H9 (cell line): ENCODE results near the gene RALY. TPM values are rescaled to one million over a fixed set of nuclear protein-coding genes. Genes with fewer than 3 reads are reported as not detected.

Experiments used
- DNase-seq: peaks from one replicate; pipeline ENCODE4 v3.0.0-alpha.2; 2017
- H2AFZ ChIP-seq: one replicate; pipeline ENCODE4 v1.6.1; 2013; ENCODE audit warnings: mild to moderate bottlenecking, low read length, control low read depth, moderate library complexity
- H2AK5ac ChIP-seq: 2 replicates; pipeline ENCODE4 v1.6.1; 2013; ENCODE audit warnings: low read length, control low read depth, mixed read lengths; ENCODE audit not compliant: insufficient read length
- H2BK120ac ChIP-seq: one replicate; pipeline ENCODE4 v1.6.1; 2013; ENCODE audit warnings: low read depth, mild to moderate bottlenecking, low read length, control low read depth, inconsistent platforms; ENCODE audit not compliant: poor library complexity, severe bottlenecking
- H2BK12ac ChIP-seq: 2 replicates; pipeline ENCODE4 v1.6.1; 2013; ENCODE audit warnings: low read length, control low read depth, mixed read lengths, low read depth; ENCODE audit not compliant: insufficient read length
- H2BK15ac ChIP-seq: 2 replicates; pipeline ENCODE4 v1.6.1; 2013; ENCODE audit warnings: low read depth, low read length, control low read depth
- H2BK20ac ChIP-seq: one replicate; pipeline ENCODE4 v1.6.1; 2013; ENCODE audit warnings: low read depth, mild to moderate bottlenecking, low read length, control low read depth, inconsistent platforms; ENCODE audit not compliant: poor library complexity, severe bottlenecking
- H2BK5ac ChIP-seq: 2 replicates; pipeline ENCODE4 v1.6.1; 2013; ENCODE audit warnings: low read length, control low read depth, mixed read lengths; ENCODE audit not compliant: insufficient read length
- H3K14ac ChIP-seq: 2 replicates; pipeline ENCODE4 v1.6.1; 2013; ENCODE audit warnings: low read length, control low read depth; ENCODE audit not compliant: insufficient read depth
- H3K18ac ChIP-seq: 2 replicates; pipeline ENCODE4 v1.6.1; 2013; ENCODE audit warnings: low read depth, mild to moderate bottlenecking, mixed read lengths, low read length, control low read depth; ENCODE audit not compliant: insufficient read length
- H3K23ac ChIP-seq: 2 replicates; pipeline ENCODE4 v1.6.1; 2013; ENCODE audit warnings: low read length, control low read depth, mixed read lengths, low read depth; ENCODE audit not compliant: insufficient read length
- H3K23me2 ChIP-seq: 2 replicates; pipeline ENCODE4 v1.6.1; 2013; ENCODE audit warnings: low read depth, mild to moderate bottlenecking, mixed read lengths, low read length, control low read depth; ENCODE audit not compliant: insufficient read length, poor library complexity, severe bottlenecking
- H3K27ac ChIP-seq: 2 replicates; pipeline ENCODE4 v1.5.1; 2013; ENCODE audit warnings: low read length, control low read depth, mixed read lengths, low read depth; ENCODE audit not compliant: insufficient read length
- H3K27me3 ChIP-seq: 2 replicates; pipeline ENCODE4 v1.6.1; 2013; ENCODE audit warnings: low read length, control low read depth, inconsistent platforms; ENCODE audit not compliant: insufficient read depth
- H3K4ac ChIP-seq: 2 replicates; pipeline ENCODE4 v1.6.1; 2013; ENCODE audit warnings: low read depth, mild to moderate bottlenecking, control low read depth, inconsistent platforms, low read length, moderate library complexity
- H3K4me1 ChIP-seq: 2 replicates; pipeline ENCODE4 v1.6.1; 2013; ENCODE audit warnings: low read length, control low read depth, inconsistent platforms; ENCODE audit not compliant: insufficient read depth
- H3K4me2 ChIP-seq: 2 replicates; pipeline ENCODE4 v1.6.1; 2013; ENCODE audit warnings: low read length, control low read depth, mixed read lengths; ENCODE audit not compliant: insufficient read length, insufficient read depth
- H3K56ac ChIP-seq: 2 replicates; pipeline ENCODE4 v1.6.1; 2013; ENCODE audit warnings: low read depth, mild to moderate bottlenecking, mixed read lengths, low read length, control low read depth; ENCODE audit not compliant: insufficient read length
- H3K79me1 ChIP-seq: 2 replicates; pipeline ENCODE4 v1.6.1; 2013; ENCODE audit warnings: low read depth, mild to moderate bottlenecking, moderate library complexity, low read length, control low read depth, inconsistent platforms; ENCODE audit not compliant: insufficient read depth, poor library complexity, severe bottlenecking
- H3K79me2 ChIP-seq: 2 replicates; pipeline ENCODE4 v1.6.1; 2013; ENCODE audit warnings: low read length, control low read depth, inconsistent platforms; ENCODE audit not compliant: insufficient read depth
- H3K9ac ChIP-seq: 2 replicates; pipeline ENCODE4 v1.6.1; 2013; ENCODE audit warnings: low read length, control low read depth, mixed read lengths; ENCODE audit not compliant: insufficient read length; ENCODE audit errors: extremely low read depth
- H3K9me3 ChIP-seq: one replicate; pipeline ENCODE4 v1.6.1; 2013; ENCODE audit warnings: low read depth, low read length, inconsistent platforms; ENCODE audit not compliant: control insufficient read depth
- H3T11ph ChIP-seq: one replicate; pipeline ENCODE4 v1.6.1; 2013; ENCODE audit warnings: mild to moderate bottlenecking, low read length, control low read depth, inconsistent platforms
- H4K20me1 ChIP-seq: one replicate; pipeline ENCODE4 v1.6.1; 2013; ENCODE audit not compliant: control insufficient read depth, insufficient read length, insufficient read depth
- H4K5ac ChIP-seq: 2 replicates; pipeline ENCODE4 v1.6.1; 2013; ENCODE audit warnings: low read depth, mild to moderate bottlenecking, mixed read lengths, low read length, control low read depth; ENCODE audit not compliant: insufficient read length
- H4K8ac ChIP-seq: replicated peaks from 2 replicates; pipeline ENCODE4 v1.6.1; 2013; ENCODE audit warnings: low read length, control low read depth, mixed read lengths, low read depth; ENCODE audit not compliant: insufficient read length
- H4K91ac ChIP-seq: 2 replicates; pipeline ENCODE4 v1.6.1; 2013; ENCODE audit warnings: low read depth, mild to moderate bottlenecking, moderate library complexity, mixed read lengths, low read length, control low read depth; ENCODE audit not compliant: insufficient read length
- H3K27ac Mint-ChIP-seq, 3 experiments: 2 replicates in 2 of 3; 3 replicates in 1 of 3; pipeline ENCODE4 v1.8.0; 2020 to 2021; ENCODE audit warnings: mixed read lengths in 3 of 3, mild to moderate bottlenecking in 1 of 3, moderate library complexity in 1 of 3
- H3K27me3 Mint-ChIP-seq: 2 replicates; pipeline ENCODE4 v1.8.0; 2021; ENCODE audit warnings: low read depth, mild to moderate bottlenecking, moderate library complexity, mixed read lengths
- H3K36me3 Mint-ChIP-seq, 3 experiments: 2 replicates in 2 of 3; 3 replicates in 1 of 3; pipeline ENCODE4 v1.8.0; 2020 to 2021; ENCODE audit warnings: low read depth in 3 of 3, mixed read lengths in 3 of 3; ENCODE audit not compliant: insufficient read depth in 1 of 3
- H3K4me1 Mint-ChIP-seq, 2 experiments: 2 replicates each; pipeline ENCODE4 v1.8.0; 2020; ENCODE audit warnings: mixed read lengths in 2 of 2
- H3K4me3 Mint-ChIP-seq, 2 experiments: 2 replicates in 1 of 2; 3 replicates in 1 of 2; pipeline ENCODE4 v1.8.0; 2020 to 2021; ENCODE audit warnings: mild to moderate bottlenecking in 2 of 2, mixed read lengths in 2 of 2, moderate library complexity in 1 of 2
- H3K9me3 Mint-ChIP-seq, 2 experiments: 2 replicates in 1 of 2; 3 replicates in 1 of 2; pipeline ENCODE4 v1.8.0; 2020; ENCODE audit warnings: mild to moderate bottlenecking in 2 of 2, mixed read lengths in 2 of 2, moderate library complexity in 1 of 2
- CTCF ChIP-seq: fragments of 200-600 bp; sonication (generic); conservative IDR thresholded peaks from 3 replicates; pipeline ENCODE4 v1.8.0; 2021; ENCODE audit warnings: antibody characterized with exemption, mild to moderate bottlenecking
- WGBS: extraction: QIAGEN DNeasy Blood & Tissue Kit; methylation state at CpG from one replicate; pipeline ENCODE4 v1.1.7; 2013; ENCODE audit warnings: missing lambda C conversion rate, low lambda C conversion rate, mixed read lengths; ENCODE audit not compliant: insufficient read length; ENCODE audit errors: extremely low coverage; 5-methylcytosine and 5-hydroxymethylcytosine counted together
- total RNA-seq: library from RNA; stranded (reverse); gene quantifications from 2 replicates; pipeline ENCODE4 v1.2.1, GENCODE V29; 2021

The RALY gene
- total RNA-seq, 1 experiment from 2014 or later: 199 TPM

- DNase-seq: no peak
- Histone ChIP-seq H3K23ac (no peak overlapping the region), H3K23me2 (no peaks in the 10 kb centered on the region), H3K79me1 (no peaks in the 10 kb centered on the region), H3K14ac (no peak overlapping the region), H2BK20ac (no peak overlapping the region), H3K27ac (no peak overlapping the region), H4K20me1 (no peaks in the 10 kb centered on the region), H3K4me2 (no peak overlapping the region), H3K18ac (no peak overlapping the region), H3K4ac (no peak overlapping the region), H3K56ac (no peak overlapping the region), H4K5ac (no peak overlapping the region), H4K91ac (no peak overlapping the region), H3K79me2 (no peaks in the 10 kb centered on the region), H2BK12ac (no peak overlapping the region), H2BK120ac (no peak overlapping the region), H2BK5ac (no peak overlapping the region), H2AK5ac (no peak overlapping the region), H4K8ac (no peak overlapping the region), H3K27me3 (no peaks in the 10 kb centered on the region), H3K9me3 (no peaks in the 10 kb centered on the region), H3K4me1 (no peaks in the 10 kb centered on the region), H3T11ph (no peak overlapping the region), H3K9ac (no peak overlapping the region), H2BK15ac (no peak overlapping the region), H2AFZ (no peak overlapping the region)
- Mint-ChIP-seq H3K4me3 (no peak overlapping the region), H3K36me3 (no peaks in the 10 kb centered on the region; a peak in 1 of 7 replicates), H3K9me3 (peaks cover 0 to 9% of the 10 kb centered on the region in 2 experiments; a peak in 2 of 5 replicates), H3K27me3 (peaks cover 28% of the 10 kb centered on the region), H3K4me1 (no peaks in the 10 kb centered on the region), H3K27ac (no peak overlapping the region)
- no CpG with 5 or more reads among the region's 43 CpGs for WGBS
- TF ChIP-seq CTCF: no peak
These were observed 128.7 kb downstream of the RALY start for GRCh38 chr20:34122274-34122980.
